CD4-positive, alpha-beta T cell treated with Interferon gamma for 1 hour (primary cell): ENCODE results near the gene IL11.

Experiments used
- DNase-seq: peaks from one replicate; pipeline ENCODE4 v3.0.0-alpha.2; 2020

The IL11 gene

GRCh38 chr19:55390461-55390880 is 20.2 kb upstream of the IL11 start:
- DNase-seq, result no peak

DNA sequence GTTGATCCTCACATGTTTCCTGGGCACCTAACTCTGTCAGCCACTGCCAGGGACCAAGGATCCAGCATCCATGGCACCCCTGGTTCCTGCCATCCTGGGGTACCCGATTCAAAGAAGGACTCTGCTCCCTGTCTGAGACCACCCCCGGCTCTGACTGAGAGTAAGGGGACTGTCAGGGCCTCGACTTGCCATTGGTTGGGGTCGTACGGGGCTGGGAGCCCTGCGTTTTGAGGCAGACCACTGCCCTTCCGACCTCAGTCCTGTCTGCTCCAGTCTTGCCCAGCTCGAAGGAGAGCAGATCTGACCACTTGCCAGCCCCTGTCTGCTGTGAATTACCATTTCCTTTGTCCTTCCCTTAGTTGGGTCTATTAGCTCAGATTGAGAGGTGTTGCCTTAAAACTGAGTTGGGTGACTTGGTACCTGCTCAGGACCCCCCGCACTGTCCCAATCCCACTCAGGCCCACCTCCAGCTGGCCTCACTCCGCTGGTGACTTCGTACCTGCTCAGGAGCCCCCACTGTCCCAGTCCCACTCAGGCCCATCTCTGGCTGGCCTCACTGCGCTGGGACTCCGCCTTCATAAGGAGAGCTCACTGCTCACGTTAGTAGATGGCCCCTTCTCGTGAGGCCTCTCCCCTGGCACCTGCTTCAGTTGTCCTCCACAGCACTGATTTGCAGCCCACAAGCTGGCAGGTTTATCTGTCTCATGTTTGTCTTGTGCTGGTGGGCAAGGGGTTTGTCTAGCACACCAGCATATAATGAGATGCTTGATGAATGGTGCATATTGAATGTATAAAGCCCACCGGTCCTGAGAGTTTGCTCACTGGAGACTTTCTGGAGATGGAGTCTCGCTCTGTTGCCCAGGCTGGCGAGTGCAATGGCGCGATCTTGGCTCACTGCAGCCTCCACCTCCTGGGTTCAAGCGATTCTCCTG is 19.4 kb upstream of the IL11 start:
- DNase-seq, result no peak

- DNase-seq, result no peak
These were observed 17.7 kb upstream of the IL11 start for GRCh38 chr19:55387736-55388497.

DNA sequence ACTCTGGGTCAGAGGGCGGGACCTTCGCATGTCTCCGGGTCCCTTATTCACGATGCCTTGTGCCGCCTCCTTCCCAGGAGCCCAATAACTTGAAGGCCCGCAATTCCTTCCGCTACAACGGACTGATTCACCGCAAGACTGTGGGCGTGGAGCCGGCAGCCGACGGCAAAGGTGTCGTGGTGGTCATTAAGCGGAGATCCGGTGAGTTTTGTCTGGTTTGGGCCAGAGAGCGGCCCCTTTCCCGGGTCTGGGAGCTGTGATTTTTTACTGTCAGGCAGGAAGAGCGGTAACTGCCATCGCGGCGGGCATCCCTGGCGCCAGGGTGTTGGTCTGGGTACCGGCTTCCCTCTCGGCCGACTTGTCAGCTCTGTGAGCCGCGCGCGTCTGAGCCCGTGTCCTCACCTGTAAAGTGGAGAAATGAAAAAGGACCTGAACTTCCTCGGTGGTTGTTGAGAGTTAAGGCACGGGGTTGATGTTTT is 16.3 kb upstream of the IL11 start:
- DNase-seq, result no peak

GRCh38 chr19:55385724-55386492 is 15.6 kb upstream of the IL11 start, which contains the start of gene RPL28:
TSS of gene RPL28 (plus strand) at chr19:55385932. CDS start at chr19:55386358, 426 bp downstream.
- DNase-seq, result peak; percentile 98

GRCh38 chr19:55384920-55385723 is 14.9 kb upstream of the IL11 start:
- peak; percentile 94 for DNase-seq

DNA sequence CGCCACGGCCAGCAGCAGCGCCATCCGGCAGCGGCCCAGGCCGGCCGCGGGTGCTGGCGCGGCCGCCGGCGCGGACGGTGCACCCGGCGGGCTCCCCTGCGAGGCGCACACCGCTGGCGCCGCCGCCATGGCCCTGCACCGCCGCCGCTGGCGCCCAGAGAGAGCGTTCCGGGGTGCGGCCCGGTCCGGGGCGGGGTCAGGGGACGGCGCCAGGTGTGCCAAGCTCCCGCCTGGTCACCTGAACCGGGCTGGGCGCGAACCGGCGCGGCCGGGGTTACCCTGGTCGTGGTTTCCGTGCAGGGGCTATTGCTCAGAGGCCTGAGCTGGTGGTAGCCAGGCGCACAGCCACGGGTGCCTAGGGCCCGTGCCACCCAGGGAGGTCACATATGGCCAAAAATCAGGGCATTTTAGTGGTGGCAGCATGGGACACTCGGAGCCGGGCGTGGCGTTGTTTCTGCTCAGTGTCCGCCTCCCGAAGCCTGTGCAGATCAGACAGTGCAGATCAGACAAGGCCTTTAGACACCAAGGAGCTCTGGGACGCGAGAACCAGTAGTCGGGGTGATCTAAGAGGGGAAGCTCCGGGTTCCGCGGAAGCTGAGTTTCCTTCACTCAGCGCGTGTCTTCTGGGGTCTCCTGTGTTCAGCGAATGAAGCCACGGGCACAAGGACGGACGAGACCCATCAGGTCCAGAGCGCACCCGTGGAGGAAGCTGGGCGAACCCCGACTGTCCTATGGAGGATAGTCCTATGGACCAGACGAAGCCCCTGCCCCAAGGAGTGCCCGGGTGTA is 14.1 kb upstream of the IL11 start, which contains the start of gene TMEM238:
Gene TMEM238 (minus strand): TSS at position 162 of the 789 bp plus-strand sequence. CDS start 33 bp downstream, at position 129.
- DNase-seq, result no peak

DNA sequence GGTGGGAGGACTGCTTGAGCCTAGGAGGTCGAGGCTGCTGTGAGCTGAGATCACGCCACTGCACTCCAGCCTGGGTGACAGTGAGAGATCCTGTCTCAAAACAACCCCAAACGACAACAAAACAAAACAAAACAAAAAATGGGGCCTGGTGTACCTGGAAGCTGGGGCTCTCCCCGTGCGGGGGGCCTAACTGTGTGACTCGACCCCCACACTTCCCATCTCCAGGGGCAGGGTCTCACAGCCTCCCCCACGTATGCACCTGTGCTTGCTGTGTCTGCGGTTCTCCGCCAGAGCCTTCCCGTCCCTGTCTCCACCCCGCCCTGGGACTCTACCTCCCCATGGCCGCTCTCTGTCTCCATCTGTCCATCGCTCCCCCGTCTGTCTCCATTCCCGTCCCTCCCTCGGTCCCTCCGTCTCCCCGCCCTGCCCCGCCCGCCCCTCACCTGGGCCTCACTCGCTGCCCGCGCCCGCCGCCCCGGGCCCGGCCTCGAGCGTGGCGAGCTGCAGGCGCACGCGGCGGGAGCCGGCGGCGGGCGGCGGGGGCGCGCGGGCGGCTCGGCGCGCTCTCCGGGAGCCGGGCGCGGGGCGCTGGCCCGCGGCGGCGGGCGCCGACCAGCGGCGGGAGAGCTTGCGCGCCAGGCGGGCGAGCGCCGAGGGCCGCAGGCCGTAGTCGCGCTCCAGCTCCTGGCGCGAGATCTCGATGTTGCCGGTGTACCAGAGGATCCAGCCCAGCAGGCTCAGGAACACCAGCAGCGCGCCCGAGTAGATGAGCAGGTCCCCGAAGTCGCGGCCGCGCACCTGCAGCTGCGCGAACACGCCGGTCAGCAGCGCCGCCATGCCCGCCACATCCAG is 13.2 kb upstream of the IL11 start:
- peak; percentile 45 for DNase-seq

GRCh38 chr19:55382522-55383054 is 12.3 kb upstream of the IL11 start:
- no peak for DNase-seq

DNA sequence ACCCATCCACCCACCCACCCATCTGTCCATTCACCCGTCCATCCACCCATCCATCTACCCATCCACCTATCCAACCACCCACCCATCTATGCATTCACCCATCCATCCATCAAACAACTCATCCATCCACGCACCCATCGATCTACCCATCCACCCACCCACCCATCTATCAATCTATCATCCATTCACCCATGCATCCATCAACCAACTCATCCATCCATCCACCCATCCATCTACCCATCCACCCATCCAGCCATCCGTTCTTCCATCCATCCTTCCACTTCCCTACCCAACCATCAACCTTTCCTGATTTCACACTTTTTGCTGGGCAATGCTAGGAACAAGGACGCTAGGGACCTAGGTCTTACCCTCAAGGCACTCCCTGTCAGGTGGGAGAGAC is 11.8 kb upstream of the IL11 start:
- no peak for DNase-seq

GRCh38 chr19:55379174-55379573 is 8.9 kb upstream of the IL11 start:
- DNase-seq, result no peak

DNA sequence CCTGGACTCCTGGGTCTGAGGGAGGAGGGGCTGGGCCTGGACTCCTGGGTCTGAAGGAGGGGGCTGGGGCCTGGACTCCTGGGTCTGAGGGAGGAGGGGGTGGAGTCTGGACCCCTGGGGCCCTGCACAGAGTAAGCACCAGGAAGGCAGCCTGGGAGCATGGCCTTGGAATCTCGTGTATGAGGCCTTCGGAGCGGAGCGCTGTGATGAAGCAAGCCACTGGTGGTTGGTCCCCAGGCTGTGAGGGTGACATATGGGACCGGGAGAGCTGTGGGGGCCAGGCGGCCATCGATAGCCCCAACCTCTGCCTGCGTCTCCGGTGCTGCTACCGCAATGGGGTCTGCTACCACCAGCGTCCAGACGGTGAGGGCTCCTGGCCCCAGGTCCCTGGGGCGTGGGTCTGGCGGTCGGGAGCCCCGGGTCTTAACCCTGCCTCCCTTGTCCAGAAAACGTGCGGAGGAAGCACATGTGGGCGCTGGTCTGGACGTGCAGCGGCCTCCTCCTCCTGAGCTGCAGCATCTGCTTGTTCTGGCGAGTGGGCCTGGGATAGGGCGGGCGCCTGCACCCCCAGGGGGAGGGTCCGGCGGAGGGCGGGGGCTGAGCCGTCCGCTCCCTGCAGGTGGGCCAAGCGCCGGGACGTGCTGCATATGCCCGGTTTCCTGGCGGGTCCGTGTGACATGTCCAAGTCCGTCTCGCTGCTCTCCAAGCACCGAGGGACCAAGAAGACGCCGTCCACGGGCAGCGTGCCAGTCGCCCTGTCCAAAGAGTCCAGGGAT is 7.3 kb upstream of the IL11 start:
- DNase-seq, result no peak

DNA sequence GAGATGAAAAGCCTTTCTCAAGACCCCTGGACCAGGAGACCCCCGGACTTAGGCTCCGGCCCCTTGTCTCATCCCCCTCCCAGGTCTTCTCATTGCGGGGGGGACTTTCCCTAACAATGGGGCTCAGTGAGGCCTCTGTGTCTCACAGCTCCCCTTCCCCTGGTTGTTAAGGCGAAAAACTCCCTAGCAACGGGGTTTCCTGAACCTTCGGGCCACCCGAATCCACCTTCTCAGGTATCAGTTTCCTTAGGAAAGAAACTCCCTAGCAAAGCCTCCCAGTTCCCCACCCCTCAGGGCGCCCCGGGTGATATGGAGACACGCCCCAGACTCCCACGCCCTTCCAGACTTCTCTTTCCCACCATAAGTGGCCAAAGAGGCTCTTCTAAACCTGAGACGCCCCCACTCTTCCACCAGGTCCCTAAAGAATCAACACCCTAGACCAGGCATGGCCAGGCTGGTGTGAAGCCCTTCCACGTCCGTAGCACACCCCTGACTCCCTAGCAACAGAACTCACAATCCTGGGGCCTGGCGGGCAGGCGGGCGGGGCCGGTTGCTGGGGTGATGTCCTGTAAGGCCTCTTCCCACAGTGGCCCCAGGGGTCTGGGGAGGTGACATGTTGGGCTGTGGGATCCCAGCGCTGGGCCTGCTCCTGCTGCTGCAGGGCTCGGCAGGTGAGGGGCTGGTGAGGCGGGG is 6.1 kb upstream of the IL11 start, which contains the start of gene TMEM190:
Gene TMEM190 (plus strand): TSS at position 586 of the 693 bp plus-strand sequence. CDS start 28 bp downstream, at position 614.
- DNase-seq, result no peak

GRCh38 chr19:55373993-55374757 is 3.9 kb upstream of the IL11 start:
- no peak for DNase-seq

DNA sequence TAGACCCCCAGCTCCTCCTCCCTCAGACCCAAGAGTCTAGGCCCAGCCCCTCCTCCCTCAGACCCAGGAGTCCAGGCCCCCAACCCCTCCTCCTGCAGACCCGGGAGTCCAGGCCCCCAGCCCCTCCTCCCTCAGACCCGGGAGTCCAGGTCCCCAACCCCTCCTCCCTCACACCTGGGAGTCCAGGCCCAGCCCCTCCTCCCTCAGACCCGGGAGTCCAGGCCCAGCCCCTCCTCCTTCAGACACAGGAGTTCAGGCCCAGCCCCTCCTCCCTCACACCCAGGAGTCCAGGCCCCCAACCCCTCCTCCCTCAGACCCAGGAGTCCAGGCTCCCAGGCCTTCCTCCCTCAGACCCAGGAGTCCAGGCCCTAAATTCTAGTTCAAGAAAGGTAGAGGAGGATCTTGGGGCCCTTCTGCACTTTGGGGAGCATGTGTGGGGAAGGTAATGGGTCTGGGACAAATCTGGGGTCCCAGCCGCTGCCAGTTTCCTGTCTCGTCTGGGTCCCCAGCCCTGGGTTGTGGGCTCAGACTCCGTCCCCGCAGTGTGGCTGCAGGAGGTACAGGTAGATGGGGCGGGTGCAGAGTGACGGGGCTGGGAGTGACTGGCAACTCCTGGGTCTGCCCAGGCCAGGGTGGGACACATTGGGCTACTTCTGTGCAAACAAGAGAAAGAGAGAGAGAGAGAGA is 3.2 kb upstream of the IL11 start:
- DNase-seq, result no peak

DNA sequence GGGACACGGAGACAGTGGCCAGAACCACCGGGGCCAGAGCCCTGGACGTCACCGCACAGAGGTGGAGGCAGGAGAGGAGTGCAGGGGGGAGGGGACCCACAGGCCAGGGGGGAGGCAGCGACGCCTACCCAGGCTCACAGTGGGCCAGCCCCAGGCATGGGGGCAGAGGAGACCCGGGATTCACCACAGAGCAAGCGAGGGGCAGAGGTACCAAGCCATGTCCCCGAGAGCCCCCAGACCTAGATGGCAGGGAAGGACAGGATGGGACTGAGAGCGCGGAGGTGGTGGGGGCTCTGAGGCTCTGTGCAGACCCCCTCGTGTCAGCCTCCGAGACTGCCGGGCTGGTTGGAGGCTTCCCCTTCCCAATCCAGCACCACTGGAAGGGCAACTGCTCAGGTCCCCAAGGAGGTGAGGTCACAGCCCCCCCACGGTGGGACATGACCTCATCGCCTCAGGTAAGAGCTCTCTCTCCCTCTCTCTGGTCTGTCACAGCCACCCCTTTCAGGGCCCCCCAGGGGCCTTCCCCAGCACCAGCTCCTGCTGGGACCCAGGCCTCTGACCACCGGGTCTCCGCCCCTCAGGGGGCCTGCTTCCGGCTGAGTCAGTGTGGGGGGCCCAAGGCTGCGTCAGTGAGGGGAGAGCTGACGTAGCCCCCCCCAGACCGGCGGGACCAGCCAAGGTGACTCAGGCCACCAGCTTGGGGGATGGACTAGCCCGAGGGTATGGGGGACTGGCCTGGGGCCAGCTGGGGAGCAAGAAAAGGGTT is 2.2 kb upstream of the IL11 start:
- DNase-seq, result no peak
